NOMO-1 treated with dmso at 0.1 percent for 144 hours (cell line): ENCODE data around the gene CLGN.
"Not testable (repeated sequence)": the region's sequence is repeated elsewhere in the genome, so short reads cannot be mapped to it uniquely, and the experiment has no call there.

ENCODE experiments used
- DNase-seq: peaks from one replicate; lab custom pipeline; 2025; ENCODE audit not compliant: unreplicated experiment; lab: John Stamatoyannopoulos, UW

CLGN gene

GRCh38 chr4:140427106-140427918, at the start of gene CLGN:
CLGN (minus strand) TSS chr4:140427648; CDS start chr4:140413078, 14,570 bp downstream.
- peak; percentile 23 for DNase-seq

GRCh38 chr4:140472156-140472555, 44.7 kb upstream of the CLGN start:
- no peak for DNase-seq

- no peak for DNase-seq
Measured at GRCh38 chr4:140469791-140470733, 42.6 kb upstream of the CLGN start.

GRCh38 chr4:140466146-140466545, 38.7 kb upstream of the CLGN start:
- no peak for DNase-seq

- no peak for DNase-seq
Measured at GRCh38 chr4:140463614-140464013, 36.2 kb upstream of the CLGN start.

- DNase-seq = no peak
Measured at GRCh38 chr4:140463182-140463581, 35.7 kb upstream of the CLGN start.

GRCh38 chr4:140450352-140450751, 22.9 kb upstream of the CLGN start:
- no peak for DNase-seq

GRCh38 chr4:140448830-140449229, 21.4 kb upstream of the CLGN start:
- DNase-seq = no peak

GRCh38 chr4:140448162-140448561, 20.7 kb upstream of the CLGN start:
- no peak for DNase-seq

- DNase-seq = not testable (repeated sequence)
Measured at GRCh38 chr4:140444347-140444746, 16.9 kb upstream of the CLGN start.

- no peak for DNase-seq
Measured at GRCh38 chr4:140439644-140440142, 12.2 kb upstream of the CLGN start.

GRCh38 chr4:140427919-140428471, 547 bp upstream of the CLGN start:
- no peak for DNase-seq

- DNase-seq = no peak
Measured at GRCh38 chr4:140426610-140427105, 790 bp downstream of the CLGN start.

- DNase-seq = no peak
Measured at GRCh38 chr4:140423106-140423505, 4.3 kb downstream of the CLGN start.

- not testable (repeated sequence) for DNase-seq
Measured at GRCh38 chr4:140413130-140413969, 14.1 kb downstream of the CLGN start.

- no peak for DNase-seq
Measured at GRCh38 chr4:140408974-140409373, 18.5 kb downstream of the CLGN start.

- DNase-seq = no peak
Measured at GRCh38 chr4:140406292-140406691, 21.2 kb downstream of the CLGN start.

- DNase-seq = no peak
Measured at GRCh38 chr4:140400111-140400510, 27.3 kb downstream of the CLGN start.

- no peak for DNase-seq
Measured at GRCh38 chr4:140395668-140396067, 31.8 kb downstream of the CLGN start.

- no peak for DNase-seq
Measured at GRCh38 chr4:140388015-140388414, 39.4 kb downstream of the CLGN start.
